ENCODE measurements around the gene CCDC7.
"Not testable (repeated sequence)": the region's sequence is repeated elsewhere in the genome, so short reads cannot be mapped to it uniquely, and the experiment has no call there.

CCDC7 gene

DNA sequence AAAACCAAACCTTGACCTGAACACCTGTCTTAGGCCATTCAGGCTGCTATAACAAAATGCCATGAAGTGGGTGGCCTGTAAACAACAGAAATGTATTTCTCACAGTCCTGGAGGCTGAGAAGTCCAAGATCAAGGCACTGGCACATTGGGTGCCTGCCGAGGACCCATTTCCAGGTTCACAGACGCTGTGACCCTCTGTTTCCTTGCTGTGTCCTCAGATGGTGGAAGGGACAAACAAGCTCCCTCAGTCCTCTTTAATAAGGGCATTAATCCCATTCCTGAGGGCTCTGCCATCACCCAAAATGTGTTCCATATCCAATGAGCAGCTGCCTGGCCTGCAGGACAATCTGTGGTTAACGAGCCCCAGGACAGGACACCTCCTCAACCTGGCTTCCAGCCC, 444.5 kb downstream of the CCDC7 start:
- DNase-seq = no peak

DNA sequence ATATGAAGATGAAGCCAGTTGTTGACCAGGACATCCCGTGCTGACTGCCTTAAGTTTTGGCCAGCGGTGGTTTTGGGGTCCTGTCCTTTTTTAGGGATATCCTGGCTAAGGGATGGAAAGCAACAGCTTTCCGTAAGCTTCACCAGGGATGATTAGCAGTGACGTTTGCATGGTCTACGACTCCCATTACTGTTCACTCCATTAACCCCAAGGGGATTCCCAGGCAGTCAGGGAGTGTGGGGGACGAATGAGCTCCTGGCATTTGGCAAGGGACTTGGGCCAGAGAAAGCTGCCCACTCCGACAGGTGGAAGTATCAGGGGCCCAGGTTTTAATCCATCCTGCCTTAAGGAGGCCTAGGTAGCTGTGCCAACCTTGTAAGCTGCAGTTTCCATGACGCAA, 445.3 kb downstream of the CCDC7 start:
- DNase-seq = no peak

DNA sequence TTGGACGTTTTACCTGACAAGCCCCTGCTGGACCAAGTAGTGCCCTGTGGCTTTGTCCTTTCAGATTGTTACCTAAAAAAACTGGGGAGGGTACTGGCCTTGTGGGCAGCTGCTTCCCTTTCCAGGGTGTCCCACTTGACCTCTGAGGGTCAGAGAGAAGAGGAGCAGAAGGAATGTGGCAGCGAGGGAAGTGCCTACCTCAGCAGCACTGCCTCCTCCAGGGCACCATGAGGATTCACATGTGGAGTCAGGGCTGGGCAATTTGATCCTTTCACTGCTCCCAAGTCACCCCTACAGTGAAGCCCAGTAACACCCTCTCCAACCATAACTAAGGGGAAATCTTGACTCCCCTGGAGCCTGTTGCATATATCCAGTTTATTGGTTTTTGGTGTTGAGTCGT, 447.5 kb downstream of the CCDC7 start:
- DNase-seq = no peak

DNA sequence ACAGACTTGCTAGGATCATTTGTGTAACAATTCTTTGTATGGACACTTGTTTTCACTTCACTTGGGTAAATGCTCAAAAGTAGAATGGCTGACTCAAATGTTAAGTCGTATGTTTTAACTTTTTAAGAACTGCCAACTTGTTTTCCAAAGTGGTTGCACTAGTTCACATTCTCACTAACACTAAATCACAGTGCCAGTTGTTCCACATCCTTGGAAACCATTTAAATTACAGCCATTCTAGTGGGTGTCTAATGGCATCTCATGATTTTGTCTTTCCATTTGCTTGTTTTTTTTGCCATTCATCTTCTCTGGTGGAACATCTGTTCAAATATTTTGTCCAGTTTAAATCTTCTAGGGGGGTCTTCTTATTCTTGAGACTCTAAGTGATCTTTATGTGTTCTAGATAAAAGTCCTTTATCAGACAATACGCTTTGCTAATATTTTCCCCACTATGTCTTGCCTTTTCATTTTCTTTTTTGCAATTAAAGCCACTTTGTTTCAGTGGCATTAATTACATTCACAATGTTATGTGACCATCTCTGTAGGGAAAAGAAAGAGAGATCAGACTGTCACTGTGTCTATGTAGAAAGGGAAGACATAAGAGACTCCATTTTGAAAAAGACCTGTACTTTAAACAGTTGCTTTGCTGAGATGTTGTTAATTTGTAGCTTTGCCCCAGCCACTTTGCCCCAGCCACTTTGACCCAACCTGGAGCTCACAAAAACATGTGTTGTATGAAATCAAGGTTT, 448.1 kb downstream of the CCDC7 start:
- no peak for DNase-seq

DNA sequence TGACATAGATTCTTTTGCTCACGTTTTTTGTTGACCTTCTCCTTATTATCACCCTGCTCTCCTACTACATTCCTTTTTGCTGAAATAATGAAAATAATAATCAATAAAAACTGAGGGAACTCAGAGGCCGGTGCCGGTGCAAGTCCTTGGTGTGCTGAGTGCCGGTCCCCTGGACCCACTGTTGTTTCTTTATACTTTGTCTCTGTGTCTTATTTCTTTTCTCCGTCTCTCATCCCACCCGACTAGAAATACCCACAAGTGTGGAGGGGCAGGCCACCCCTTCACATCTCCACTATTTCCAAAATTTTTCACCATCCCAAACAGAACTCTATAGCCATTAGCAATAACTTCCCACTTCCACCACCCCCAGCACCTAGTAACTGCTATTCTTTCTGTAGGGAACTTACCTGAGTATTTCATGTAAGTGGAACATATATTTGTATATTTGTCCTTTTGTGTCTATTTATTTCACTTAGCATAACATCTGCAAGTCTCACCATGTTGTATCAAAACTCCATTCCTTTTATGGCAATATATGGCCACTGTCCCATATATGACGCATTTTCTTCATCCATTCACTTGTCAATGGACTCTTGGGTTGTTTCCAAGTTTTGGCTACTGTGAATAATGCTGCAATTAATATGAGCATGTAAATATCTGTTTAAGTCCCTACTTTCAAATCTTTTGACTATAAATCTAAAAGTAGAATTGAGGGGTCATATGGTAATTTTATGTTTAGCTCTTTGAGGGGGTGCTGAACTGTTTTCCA, 449.4 kb downstream of the CCDC7 start:
- DNase-seq = not testable (repeated sequence)

DNA sequence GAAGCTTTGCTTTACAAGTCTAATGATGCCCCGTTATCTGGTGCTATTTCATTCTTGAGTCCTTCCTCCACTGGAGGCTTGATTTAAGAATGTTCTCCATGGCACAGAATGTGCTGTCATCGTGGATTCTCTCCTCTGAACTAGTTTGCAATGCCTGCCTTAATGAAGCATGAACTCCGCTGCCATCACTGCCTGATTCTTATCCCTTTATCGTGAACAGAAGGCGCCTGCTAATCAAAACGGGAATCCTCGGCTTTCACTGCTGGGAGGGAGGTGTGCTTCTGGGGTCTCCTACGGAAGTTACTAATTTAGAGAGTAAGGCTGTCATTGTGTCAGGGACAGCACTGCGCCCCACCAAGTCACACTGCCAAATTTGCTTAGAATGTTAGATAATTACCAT, 455.9 kb downstream of the CCDC7 start:
- no peak for DNase-seq

DNA sequence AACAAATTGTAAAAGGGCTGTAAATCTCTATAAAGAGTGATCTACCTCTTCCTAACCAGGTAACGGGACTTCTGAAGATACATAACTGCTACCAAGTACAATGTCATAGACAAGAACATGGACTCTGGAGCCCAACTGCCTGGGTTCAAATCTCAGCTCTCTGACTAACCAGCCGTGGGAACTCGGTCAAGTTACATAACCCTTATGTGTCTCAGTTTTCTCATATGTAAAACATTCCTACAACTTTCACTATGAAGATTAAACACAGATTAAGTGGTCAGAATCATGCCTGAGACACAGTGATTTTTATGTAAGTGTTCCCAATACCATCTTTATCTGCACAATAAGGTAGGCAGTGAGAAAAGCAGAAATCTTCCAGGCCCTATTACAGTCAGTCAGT, 459.5 kb downstream of the CCDC7 start:
- no peak for DNase-seq

DNA sequence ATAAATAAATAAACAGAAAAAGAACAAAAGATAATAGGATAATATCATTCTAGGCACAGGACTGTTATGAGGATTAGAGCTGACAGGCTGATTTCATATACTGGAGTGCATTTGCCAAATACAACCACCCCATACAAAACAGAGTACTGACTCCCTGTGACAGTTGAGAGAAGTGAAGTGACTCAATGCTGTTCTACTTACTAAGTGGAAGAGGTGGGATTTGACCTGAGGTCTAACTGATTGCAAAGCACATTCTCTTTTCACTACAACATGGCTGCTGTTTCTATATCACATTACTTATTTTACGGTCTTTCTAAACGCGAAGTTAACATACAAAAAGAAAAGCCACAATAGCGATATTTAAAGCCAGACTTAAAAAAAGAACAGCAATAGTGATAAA, 460.7 kb downstream of the CCDC7 start:
- no peak for DNase-seq

DNA sequence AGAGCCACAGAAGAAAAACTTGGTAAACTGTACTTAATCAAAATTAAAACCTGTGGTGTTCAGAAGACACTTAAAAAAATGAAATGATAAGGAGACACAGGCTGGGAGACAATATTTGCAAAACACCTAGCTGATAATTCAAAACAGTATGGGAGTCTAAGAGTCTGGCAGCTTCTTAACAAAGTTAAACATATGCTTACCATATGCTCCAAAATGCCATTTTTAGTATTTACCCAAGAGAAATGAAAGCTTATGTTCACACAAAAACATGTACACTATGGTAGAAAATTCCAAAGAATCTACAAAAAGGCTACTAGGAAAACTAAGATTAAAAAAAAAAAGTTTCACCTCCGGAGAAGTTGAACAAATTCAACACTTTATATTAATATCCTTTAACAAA, 463.5 kb downstream of the CCDC7 start:
- DNase-seq = no peak

DNA sequence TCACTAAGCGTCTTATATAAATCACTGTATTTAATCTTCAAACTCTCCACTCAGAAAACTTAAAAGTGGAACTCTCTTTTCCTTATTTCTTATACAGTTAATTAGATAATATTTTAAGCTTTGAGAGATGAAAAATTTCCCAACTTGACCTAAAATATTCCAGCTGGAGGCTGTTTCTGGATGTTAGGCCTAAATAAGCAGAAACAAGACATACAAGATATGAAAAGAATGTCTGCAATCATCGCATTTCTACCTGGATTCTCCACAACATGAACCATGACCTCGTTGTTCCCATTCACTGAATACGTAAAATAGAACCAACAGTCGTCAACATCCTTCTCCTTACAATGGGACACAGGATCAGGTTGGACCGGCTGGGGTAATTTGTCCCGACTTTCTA, 464.0 kb downstream of the CCDC7 start:
- DNase-seq = not testable (repeated sequence)

DNA sequence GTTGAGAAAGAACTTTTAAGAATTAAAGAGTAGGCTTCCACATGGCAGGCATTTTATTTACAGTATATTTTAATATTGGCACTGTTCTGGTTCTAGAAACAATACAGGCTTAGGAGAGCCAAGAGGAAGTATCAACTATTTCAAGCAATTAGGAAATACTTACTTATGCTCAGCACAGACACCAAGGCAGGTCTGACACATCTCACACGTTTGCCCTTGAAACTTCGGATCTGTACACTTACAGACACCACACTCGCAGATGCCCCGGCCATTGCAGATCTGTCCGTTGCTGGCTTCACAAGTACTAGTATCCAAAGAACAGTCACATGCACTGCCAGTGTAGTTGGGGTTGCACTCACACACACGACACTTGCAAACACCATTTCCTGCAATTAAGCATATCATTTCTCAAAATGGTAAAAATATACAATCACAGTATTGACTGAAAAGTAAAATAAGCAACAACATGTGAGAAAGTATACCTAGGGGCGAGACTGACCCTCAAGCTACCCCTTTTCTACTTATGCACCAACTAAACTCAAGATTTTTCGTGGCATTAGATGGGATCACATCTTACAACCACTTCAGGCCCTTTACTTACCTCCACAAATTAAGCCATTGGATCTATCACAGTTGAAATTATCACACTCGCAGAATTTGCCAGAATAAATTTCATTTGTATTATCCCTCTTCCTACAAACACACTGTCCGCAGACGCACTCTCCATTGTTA, 465.5 kb downstream of the CCDC7 start:
- no peak for DNase-seq

DNA sequence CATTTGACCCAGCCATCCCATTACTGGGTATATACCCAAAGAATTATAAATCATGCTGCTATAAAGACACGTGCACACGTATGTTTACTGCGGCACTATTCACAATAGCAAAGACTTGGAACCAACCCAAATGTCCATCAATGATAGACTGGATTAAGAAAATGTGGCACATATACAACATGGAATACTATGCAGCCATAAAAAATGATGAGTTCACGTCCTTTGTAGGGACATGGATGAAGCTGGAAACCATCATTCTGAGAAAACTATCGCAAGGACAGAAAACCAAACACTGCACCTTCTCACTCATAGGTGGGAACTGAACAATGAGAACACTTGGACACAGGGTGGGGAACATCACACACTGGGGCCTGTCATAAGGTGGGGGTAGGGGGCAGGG, 471.9 kb downstream of the CCDC7 start:
- DNase-seq = not testable (repeated sequence)

DNA sequence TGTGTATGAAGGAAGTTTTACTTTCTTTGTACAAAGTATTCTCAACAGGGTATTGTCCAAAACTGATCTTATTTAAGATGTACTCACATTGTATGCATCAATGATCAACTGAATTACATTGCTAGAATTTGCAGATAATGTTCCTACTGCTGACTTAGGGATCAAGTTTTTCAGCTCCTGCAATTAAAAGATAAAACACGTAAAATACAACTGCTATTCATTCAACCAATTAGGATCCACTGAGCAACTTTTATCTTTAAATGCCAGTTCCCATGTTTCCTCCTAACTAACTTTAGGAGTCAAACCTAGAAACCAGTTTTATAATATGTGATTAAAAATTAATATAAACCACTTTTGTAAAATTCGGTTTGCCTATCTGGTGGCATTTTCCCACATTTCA, 476.2 kb downstream of the CCDC7 start:
- DNase-seq = no peak

DNA sequence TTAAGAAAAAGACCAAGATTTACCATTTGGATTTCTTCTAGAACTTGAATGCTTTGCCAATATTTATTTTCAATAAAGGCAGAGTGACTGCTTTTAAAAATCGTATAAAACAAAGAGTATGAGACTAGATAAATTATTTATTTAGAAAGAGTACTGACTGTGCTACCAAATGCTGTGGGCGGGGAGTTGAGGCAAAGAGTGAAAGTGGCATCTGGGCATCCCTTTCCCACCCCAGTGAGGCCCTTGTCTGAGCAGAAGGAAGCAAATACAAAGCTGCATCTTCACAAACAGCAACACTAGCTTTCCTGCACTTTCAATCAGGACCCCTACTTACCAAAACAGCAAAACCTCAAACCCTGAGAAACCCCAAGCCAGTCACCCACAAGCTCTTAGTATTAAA, 477.2 kb downstream of the CCDC7 start:
- no peak for DNase-seq

DNA sequence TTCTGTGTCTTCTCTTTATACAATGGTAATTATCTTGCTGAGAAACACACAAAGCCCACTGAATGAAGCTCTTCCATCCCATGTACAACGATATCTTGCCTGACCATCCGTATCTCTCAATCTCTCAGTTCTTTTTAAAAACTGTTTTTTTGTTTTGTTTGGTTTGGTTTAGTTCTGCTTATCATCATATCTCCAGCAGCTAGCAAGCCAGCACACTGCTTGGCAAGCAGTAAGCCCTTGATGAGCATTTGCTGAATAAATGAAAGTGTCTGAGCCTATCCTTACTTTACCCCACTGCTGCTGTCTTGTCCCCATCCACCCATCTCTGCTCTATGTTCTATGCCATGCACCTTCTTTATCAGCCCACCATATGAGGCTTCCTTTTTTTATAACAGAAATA, 477.9 kb downstream of the CCDC7 start:
- no peak for DNase-seq
